Measurements from ENCODE around the gene KRTAP5-4.
"Not testable (repeated sequence)": the region's sequence is repeated elsewhere in the genome, so short reads cannot be mapped to it uniquely, and the experiment has no call there.

The KRTAP5-4 gene

DNA sequence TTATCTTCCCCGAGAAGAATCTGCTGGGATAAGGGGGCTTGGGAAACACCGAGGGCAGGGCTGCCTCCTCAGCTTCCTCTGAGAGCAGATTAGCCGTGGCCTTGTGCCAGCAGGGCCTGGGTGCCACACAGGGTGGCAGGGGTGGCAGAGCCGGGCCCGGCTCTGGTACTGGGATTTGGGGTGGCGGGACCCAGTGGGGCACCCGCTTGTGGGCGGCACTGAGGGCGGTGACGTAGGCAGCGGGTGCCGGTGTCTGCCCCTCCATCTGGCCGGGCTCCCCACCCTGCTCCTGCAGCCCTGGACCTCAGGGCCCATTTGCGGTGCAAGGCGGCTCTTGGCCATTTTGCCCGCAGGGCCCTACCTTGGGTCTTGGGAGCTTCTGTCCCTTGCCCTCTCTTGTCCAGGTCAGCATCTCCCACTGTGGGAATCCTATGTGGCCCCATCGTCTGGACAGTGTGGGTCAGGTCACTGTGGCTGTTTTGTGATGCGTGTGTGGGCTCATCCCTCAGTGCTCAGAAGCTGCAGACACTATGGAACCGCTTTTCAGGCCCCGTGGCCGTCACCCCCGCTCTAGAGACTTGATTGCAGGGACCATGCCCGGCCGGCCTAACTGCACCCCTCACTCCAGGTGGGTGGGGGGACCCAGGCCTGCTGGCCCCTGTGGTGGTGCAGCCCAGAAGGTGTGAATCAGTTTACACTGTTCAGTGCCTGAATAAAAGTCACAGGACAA lies 45.3 kb upstream of the KRTAP5-4 start:
- DNase-seq (ENCODE audit: low read depth) = no peak
- TF ChIP-seq, protein P1, sequence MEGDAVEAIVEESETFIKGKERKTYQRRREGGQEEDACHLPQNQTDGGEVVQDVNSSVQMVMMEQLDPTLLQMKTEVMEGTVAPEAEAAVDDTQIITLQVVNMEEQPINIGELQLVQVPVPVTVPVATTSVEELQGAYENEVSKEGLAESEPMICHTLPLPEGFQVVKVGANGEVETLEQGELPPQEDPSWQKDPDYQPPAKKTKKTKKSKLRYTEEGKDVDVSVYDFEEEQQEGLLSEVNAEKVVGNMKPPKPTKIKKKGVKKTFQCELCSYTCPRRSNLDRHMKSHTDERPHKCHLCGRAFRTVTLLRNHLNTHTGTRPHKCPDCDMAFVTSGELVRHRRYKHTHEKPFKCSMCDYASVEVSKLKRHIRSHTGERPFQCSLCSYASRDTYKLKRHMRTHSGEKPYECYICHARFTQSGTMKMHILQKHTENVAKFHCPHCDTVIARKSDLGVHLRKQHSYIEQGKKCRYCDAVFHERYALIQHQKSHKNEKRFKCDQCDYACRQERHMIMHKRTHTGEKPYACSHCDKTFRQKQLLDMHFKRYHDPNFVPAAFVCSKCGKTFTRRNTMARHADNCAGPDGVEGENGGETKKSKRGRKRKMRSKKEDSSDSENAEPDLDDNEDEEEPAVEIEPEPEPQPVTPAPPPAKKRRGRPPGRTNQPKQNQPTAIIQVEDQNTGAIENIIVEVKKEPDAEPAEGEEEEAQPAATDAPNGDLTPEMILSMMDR (conservative IDR thresholded peaks at IDR 0.05; ENCODE audit: low read depth, low read length) = no peak
- H3K4me3 ChIP-seq (ENCODE audit: low read length) = no peak overlapping the region

DNA sequence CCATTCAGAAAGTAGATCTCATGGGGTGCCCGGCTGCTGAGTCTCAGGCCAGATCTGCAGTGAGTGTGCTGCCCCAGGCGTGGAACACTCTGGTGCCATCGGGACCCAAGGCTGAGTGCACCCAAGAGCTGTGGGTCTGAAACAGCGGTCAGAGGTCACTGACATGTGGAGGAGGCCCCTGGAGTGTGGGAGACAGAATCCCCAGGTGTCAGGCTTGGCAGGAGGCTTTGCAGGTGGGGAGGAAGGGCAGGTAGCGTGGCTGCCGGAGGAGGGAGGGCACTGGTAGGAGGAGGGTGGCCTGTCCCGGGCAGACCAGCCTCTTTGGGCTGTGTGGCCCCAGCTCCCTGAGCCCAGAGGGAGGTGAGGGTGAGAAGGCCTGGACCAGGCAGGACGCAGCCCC lies 43.4 kb upstream of the KRTAP5-4 start:
- no peak overlapping the region for H3K4me3 ChIP-seq (ENCODE audit: low read length)
- DNase-seq (ENCODE audit: low read depth) = no peak
- TF ChIP-seq, protein P1 (conservative IDR thresholded peaks at IDR 0.05; ENCODE audit: low read depth, low read length) = no peak

DNA sequence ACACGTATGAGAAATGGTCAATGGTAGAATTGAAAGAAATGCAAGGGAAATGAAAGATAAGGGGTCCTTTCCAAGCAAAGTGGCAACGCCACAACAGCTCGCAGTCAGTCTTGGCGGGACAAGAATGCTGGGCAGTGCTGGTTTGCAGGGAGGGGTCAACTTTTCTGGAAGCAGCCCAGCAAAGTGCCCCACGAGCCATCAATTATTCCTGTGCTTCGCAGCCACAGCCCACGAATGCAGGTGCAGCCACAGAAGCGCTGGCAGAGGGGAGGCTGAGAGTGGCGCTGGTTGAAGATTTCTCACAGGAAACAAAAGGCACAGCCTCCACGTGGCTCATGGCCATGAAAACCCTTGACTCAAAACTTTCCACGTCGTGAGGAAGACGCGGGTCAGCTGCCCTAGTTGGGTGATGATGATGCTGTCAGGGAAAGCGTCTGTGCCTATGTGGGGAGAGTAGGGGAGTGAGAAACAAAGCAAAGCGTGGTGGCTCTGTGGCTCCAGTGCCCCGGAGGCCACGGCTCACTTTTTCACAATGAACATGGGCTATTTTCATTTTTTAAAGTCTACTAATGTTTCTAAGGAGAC lies 40.9 kb upstream of the KRTAP5-4 start:
- H3K4me3 ChIP-seq (ENCODE audit: low read length); DNase-seq (ENCODE audit: low read depth): not testable (repeated sequence)

DNA sequence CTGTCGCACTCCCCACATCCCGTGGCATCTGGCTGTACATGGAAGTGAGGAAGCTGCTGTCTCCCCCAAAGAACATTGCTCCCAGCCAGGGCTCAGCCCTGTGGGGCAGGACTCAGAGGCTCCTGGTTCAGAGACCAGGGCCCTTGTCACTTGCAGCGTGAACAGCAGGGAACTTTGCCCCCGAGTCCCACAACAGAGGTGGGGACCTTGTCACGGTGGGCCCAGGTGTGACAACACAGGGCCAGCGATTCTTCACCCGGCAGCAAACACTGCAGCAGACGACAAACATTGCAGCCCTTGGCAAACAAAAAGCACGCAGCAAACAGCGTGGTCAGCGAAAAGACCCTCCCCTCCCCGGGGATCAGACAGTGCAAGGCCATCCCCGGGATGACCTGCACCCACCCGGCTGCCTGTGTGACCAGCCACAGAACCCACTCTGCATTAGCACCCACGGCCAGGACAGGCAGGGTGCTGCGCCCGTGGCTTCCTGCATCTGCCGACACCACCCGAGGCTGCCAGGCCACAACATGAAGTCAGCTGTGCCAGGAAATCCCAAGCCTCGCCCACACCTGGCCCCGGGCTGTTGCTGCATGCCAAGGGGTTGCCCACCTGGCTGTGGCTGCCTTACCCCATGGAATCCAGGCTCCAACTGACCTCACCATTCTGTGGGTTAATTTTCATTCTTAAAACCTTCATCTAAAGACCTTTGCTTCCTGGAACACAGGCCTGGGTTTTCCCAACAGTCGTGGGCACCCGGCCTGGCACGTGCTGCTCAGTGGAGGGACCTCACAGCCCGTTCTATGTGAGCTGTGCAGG lies 39.7 kb upstream of the KRTAP5-4 start:
- DNase-seq (ENCODE audit: low read depth); H3K4me3 ChIP-seq (ENCODE audit: low read length): not testable (repeated sequence)

DNA sequence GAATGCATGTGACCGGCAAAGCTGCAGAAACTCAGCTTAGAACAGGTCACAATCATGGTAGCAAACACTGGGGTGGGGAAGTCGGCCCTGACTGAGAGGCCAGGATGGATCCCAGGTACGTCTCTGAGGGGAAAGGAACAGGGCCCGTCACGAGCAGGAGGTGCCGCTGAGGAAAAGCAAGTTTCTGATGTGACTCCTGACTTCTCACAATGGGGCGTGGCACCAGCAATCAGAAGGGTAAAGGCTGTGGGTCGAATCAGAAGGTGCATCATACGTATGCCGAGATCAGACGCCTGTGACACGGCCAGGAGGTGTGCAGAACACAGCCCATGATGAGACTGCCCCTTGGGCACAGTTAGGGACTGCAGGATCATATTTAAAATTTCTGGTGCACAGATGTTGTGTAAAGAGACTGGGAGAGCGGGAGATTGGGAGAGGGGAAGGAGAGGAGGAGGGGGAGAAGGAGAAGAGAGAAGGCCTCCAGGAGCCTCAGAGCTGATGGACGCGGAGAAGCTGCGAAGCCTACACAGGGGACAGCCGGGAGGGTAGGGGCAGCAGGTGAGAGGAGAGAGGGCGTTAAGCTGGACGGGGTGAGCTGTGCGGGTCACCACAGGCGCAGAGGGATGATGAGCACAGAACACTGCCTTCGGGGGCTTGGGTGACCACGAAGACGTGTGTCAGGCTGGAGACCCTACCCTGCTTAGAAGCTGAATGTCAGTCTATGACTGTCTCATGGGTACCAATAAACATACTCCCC lies 38.4 kb upstream of the KRTAP5-4 start:
- H3K4me3 ChIP-seq (ENCODE audit: low read length) = no peak overlapping the region
- TF ChIP-seq, protein P1 (conservative IDR thresholded peaks at IDR 0.05; ENCODE audit: low read depth, low read length) = no peak
- DNase-seq (ENCODE audit: low read depth) = no peak

DNA sequence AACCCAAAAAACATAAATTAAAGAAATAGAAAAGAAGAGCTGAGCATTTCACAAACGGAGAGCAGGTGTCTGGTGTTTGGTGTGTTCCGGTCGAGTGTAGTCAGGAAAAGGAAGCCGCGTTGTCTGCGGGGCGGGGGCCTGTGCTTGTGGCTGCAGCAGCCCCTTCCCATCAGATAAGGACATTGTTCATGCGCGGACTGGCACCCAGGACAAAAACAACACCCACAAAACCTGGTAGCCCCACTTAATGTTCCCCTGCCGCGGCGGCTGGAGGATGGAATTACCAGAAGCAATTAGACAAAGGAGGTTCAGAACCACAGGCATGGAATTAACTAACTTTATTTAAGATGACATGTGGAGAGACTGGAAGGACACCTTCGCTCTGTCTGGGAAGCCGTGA lies 37.6 kb upstream of the KRTAP5-4 start:
- no peak for DNase-seq (ENCODE audit: low read depth)
- TF ChIP-seq, protein P1 (conservative IDR thresholded peaks at IDR 0.05; ENCODE audit: low read depth, low read length) = no peak
- no peak overlapping the region for H3K4me3 ChIP-seq (ENCODE audit: low read length)

DNA sequence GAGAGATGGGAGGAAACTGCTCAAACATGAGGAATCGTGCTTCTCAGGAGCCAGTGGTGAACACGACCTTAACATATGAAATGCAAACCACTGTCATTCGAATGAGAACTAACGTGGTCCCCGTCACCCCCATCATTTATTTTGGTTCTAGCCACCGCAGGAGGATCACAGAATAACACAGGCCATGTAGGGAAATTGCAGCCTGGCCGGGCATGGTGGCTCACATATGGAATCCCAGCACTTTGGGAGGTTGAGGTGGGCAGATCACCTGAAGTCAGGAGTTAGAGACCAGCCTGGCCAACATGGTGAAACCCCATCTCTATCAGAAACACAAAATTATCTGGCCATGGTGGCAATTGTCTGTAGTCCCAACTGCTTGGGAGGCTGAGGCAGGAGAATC lies 34.7 kb upstream of the KRTAP5-4 start:
- TF ChIP-seq, protein P1 (conservative IDR thresholded peaks at IDR 0.05; ENCODE audit: low read depth, low read length) = no peak
- DNase-seq (ENCODE audit: low read depth) = no peak
- H3K4me3 ChIP-seq (ENCODE audit: low read length) = no peak overlapping the region
